Astrocyte of the hippocampus (primary cell): ENCODE data around the gene RNF2.
"Not testable (repeated sequence)": the region's sequence is repeated elsewhere in the genome, so short reads cannot be mapped to it uniquely, and the experiment has no call there.

Source experiments
- DNase-seq: peaks from one replicate; pipeline ENCODE4 v3.0.0; 2011; ENCODE audit warnings: low read depth, low spot score

The RNF2 gene

DNA sequence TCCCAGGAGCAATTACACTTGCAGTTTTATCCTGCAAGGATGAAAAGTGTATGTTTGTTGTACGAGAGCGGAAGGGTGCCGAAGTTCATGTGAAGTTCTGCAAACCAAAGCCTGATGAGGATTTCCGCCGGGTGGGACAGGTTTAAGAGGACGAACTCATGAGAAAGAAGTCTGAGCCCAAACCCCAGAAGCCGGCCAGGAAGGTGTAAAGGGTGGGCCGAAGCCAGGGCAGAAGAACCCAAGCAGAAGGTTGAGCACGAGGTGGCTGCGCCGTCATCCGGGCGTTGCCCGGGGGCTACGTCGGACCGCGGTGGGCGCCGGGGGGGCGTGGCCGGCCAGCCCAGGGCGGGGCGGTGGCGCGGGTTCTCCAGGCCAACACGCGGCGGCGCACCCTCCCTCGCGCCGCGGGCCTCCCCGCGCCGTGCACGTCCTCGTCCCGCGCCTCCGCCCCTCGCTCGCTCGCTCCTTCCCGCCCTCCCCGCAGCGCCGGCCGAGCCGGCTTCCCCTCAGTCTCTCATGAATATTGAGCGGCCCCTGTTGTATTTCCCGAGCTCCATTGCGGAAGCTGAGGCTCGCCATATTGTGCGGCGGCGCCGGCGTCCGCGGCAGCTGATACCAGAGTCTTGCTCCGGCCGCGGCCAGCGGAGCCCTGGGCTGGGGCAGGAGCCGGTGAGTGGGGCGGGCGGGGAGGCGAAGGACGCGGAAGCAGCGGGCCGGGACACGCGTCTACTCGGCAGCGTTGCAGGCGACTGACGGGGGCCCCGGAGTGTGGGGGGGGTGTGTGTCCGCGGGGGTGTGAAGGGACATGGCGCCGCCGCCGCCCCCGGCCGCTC, at the start of gene RNF2:
Gene RNF2, plus strand, starts transcription at position 578 of the 833 bp plus-strand sequence. CDS start 41,996 bp downstream, outside the sequence.
- peak; percentile 93 for DNase-seq

DNA sequence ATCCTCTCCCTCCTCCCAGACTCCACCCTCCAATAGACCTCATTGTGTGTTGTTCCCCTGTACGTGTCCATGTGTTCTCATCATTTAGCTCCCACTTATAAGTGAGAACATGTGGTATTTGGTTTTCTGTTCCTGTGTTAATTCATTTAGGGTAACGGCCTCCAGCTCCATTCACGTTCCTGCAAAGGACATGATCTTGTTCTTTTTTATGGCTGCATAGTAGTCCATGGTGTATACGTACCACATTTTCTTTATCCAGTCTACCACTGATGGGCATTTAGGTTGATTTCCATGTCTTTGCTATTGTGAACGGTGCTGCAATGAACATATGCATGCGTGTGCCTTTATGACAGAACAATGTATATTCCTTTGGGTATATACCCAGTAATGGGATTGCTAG, 45.4 kb upstream of the RNF2 start:
- DNase-seq = not testable (repeated sequence)

DNA sequence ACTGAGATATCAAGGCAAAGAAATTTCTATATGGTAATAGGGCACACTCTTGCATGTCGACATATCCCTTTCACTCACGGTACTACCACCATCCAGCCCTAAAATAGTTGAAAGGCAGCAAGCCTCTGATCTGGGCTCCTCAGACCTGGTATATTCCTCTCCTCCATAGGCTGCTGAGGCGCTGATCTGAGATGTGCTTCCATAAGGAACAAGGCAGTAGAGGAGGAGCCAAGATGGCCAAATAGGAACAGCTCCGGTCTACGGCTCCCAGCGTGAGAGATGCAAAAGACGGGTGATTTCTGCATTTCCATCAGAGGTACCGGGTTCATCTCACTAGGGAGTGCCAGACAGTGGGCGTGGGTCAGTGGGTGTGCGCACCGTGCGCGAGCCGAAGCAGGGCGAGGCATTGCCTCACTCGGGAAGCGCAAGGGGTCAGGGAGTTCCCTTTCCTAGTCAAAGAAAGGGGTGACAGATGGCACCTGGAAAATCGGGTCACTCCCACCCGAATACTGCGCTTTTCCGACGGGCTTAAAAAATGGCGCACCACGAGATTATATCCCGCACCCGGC, 44.0 kb upstream of the RNF2 start:
- DNase-seq = not testable (repeated sequence)

DNA sequence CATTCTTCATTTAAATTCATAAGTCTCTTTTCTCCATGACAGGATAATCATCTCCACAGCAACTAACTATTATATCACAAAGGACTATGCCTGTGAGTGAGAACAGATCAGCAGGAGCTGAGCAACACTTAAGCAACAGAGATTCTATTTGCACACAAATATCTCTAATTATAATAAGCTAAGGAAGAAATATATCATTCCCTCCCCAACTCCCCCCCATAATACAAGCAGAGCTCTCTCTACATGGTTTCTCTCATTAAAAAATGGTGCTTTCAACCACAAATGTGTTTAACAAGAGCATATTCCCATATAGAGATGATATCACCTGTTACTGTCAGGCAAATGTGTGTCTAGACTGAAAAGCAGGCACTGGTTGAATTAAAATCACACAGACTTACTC, 36.5 kb upstream of the RNF2 start:
- DNase-seq = no peak

- DNase-seq = no peak
Observed at GRCh38 chr1:185010361-185010760, 35.0 kb upstream of the RNF2 start.

DNA sequence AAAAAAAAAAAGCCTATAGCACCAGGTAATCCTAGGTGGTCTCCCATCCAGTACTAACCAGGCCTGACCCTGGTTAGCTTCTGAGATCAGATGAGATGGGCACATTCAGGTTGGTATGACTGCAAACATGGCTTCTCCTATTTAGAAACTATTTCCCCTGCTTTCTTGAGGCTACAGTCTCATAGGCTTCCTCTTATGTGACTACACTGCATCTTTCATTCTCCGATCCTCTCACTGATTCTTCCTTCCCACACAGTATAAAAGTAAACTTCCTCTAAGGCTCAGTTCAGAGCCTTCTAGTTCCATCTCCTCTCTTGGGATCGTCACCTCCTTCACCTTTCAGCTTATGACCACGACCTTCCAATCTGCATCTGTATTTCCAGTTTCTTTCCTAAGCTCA, 30.4 kb upstream of the RNF2 start:
- no peak for DNase-seq

GRCh38 chr1:185015631-185016030, 29.7 kb upstream of the RNF2 start:
- DNase-seq = no peak

GRCh38 chr1:185016880-185017279, 28.5 kb upstream of the RNF2 start:
- DNase-seq = no peak

DNA sequence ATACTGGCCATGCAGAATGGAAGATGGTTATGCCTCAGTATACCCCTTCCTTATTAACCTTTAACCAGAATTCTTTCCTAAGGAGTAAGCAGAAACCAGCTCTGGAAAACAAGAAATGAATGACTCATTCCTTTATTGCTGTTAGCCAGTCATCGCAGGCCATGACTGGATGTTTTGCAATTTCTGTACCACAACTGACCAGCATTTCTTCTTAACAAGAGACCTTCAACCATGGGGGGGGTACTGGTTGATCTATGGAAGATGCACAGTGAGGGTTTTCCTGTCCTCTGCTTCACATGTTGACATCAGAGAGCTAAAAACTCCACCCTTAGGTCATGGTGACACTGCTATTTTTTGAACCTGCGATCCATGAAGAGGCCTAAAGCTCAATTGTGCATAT, 28.0 kb upstream of the RNF2 start:
- DNase-seq = peak; percentile 84

DNA sequence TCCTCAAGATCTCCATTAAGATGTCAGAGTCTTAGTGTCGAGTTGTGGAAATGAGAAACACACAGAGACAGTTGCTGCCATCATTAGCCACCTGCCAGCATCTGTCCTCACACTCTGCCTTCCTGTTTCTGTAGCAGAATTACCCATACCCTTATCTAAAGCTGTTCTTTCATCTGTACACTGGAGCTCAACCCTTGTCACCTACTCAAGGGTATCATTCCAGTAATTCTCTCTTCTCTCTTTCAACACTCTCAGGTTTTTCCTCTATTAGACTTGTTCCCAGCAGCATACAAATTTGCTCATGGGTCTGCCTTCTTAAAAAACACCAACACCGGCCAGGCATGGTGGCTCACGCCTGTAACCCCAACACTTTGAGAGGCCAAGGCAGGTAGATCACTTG, 27.4 kb upstream of the RNF2 start:
- no peak for DNase-seq

GRCh38 chr1:185027252-185027882, 18.0 kb upstream of the RNF2 start:
- DNase-seq = no peak

GRCh38 chr1:185033686-185034085, 11.7 kb upstream of the RNF2 start:
- DNase-seq = no peak

DNA sequence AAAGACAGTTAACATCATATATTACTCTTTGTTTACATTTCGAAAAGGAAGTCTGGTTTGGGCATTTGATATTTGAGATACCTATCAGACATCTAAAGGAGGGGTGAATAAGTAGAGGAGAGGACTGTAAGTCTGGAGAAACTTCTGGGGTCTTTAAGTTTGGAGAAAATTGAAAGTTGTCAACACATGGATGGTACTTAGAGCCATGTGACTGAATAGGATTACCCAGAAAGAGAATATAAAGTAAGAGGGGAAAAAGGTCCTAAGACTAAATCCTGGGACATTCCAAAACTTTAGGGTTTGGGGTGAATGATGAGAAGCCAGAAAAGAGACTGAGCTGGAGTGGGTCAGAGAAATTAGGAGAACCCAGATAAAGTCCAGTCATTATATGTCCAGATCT, 10.1 kb upstream of the RNF2 start:
- DNase-seq = no peak

DNA sequence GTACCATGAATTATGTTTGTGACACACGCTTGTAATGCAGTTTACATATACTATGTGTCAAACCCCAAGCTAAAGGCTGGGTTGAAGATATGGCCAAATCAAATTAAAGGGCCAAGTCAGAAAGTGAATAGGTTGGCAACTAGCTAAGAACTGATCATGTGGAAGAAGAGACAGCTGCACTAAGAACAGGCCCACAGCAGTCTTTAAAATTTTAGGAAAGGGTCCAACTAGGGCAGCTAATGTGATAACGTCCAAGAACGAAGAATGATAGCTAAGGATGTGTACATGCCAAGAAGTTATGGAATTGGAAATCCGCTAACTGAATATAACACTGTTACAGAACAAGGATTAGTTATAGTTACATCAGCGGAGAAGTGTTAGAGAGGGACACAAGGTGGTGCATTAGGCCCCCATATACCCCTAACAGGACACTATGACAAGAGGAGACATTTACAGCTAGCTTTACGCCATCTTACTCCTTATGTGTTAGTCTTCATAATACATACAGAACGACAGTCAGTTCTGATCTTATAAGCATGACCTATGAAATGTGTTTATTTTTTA, 6.5 kb upstream of the RNF2 start:
- no peak for DNase-seq

GRCh38 chr1:185039726-185040407, 5.5 kb upstream of the RNF2 start:
- no peak for DNase-seq

DNA sequence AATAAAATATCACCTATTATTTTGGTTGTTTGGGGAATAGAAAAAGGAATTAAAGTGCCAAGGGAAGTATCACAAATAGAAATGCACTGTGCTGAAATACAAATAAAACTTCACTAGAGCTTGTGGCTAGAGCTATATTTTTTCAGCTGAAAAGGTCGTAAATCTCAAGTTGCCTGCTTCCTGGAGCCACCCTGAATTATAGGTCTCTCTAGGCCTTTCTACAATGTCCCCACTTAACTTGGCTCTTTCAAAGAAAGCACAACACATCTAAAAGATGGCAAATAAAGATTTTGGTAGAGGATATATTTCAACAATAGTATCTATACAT, 5.0 kb upstream of the RNF2 start:
- no peak for DNase-seq

DNA sequence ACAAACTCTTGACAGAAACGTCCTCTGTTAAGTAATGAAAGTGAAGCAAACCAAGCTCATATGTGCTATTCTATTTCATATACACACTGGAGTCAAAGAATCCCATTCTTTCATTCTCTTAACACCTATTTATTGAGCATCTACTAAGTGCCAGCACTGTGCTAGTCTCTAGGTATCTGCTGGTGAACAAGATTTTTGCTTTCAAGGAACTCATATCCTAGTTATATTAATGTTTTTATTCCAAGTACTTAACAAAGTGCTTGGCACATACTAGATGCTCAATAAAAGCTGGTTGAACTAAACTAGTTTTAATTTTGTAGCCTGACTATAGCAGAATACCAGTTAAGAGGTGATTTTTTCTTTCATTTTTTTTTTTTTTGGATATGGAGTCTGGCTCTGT, 3.6 kb upstream of the RNF2 start:
- DNase-seq = no peak

- no peak for DNase-seq
Observed at GRCh38 chr1:185042737-185043136, 2.6 kb upstream of the RNF2 start.

- no peak for DNase-seq
Observed at GRCh38 chr1:185044387-185044786, 971 bp upstream of the RNF2 start.

DNA sequence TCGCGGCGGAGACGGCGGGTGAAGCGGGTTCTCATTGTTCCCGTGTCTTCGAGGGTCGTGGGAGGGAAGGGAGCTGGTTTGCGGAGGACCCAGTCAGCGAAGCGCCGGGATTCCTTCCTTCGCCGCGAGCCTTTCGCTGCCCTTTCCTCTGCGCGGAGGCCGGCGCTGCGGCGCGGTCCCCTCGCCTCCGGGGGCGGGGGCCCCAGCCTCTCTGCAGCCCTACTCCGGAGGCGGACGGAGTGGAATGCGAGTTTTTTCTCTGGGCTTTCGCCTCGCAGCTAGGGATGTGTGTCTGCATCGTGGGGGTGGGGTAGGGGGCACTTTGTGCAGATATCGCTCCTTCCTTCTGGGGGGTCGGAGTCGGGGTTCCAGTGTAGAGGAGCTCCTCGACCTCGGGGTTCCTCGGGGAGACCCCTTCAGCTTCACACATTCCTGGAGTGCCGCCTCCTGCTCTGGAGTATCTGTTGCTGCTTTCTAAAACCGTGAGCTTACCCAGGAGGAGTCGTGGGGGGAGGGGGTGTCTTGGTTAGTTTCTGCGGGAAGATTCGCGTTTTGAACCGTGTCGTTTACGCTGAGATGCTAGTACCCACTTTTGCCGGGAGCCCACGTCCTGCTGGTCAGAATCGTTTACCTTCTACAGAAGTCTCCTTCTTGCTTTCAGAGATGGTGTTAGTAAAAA, 595 bp downstream of the RNF2 start:
- peak; percentile 73 for DNase-seq

DNA sequence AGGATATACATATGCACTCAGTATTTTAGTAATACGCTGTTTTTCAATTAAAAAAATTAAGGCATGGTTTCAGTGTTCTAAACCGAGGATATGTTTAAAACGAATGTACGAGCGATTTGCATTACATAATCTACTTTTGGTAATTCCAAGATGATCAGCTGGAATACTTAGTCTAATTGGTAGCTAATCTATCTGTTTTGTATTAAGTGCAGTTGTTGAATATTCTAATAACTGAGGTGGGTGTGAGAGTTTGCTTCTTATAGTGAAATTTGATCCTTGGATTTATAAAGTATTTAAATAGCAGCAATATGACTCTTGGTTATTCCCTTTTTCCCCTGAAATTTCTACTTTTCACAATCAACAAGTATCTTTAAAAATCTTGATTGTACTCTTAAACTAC, 1.3 kb downstream of the RNF2 start:
- no peak for DNase-seq

GRCh38 chr1:185049670-185050069, 4.3 kb downstream of the RNF2 start:
- no peak for DNase-seq
